H1 (cell line): Measurements from ENCODE around the gene KLHL8. TPM values are rescaled to one million over a fixed set of nuclear protein-coding genes. Genes with fewer than 3 reads are reported as not detected.

Source experiments
- CTCF ChIA-PET: fragments of 300-600 bp; sonication (Branson Sonifier 250); formaldehyde crosslinking; loops from one replicate; lab custom pipeline; 2021; ENCODE audit not compliant: partially characterized antibody; lab: Charles Lee
- POLR2A ChIA-PET: fragments of 300-600 bp; sonication (Branson Sonifier 250); formaldehyde crosslinking; loops from one replicate; lab custom pipeline; 2021; ENCODE audit warnings: inconsistent platforms; ENCODE audit not compliant: partially characterized antibody; lab: Charles Lee
- DNase-seq, 2 experiments: peaks; one replicate each; pipeline versions ENCODE4 v3.0.0 to v3.0.0-alpha.2; 2010 to 2022; ENCODE audit warnings: low spot score in 2 of 2, low read depth in 1 of 2, mixed read lengths in 1 of 2
- FAIRE-seq: peaks from 2 replicates; lab custom pipeline; 2011; peaks lifted over from hg19 to GRCh38; lab: Jason Lieb, UNC
- H2AFZ ChIP-seq: 2 replicates; pipeline ENCODE4 v1.8.1; 2012; ENCODE audit warnings: low read length, inconsistent platforms
- H2AK5ac ChIP-seq: 2 replicates; pipeline ENCODE4 v1.6.1; 2013; ENCODE audit warnings: low read depth, low read length
- H2BK120ac ChIP-seq: replicated peaks from 2 replicates; pipeline ENCODE3; 2013; ENCODE audit warnings: low read depth, low read length, inconsistent platforms
- H2BK12ac ChIP-seq: 2 replicates; pipeline ENCODE4 v1.6.1; 2013; ENCODE audit warnings: low read depth, low read length
- H2BK15ac ChIP-seq: 2 replicates; pipeline ENCODE4 v1.6.1; 2013; ENCODE audit warnings: low read length
- H2BK20ac ChIP-seq: 2 replicates; pipeline ENCODE4 v1.6.1; 2013; ENCODE audit warnings: low read length
- H2BK5ac ChIP-seq: 2 replicates; pipeline ENCODE4 v1.6.1; 2013; ENCODE audit warnings: low read depth, low read length
- H3K14ac ChIP-seq: 2 replicates; pipeline ENCODE4 v1.6.1; 2013; ENCODE audit warnings: inconsistent platforms; ENCODE audit not compliant: insufficient read length
- H3K18ac ChIP-seq: 2 replicates; pipeline ENCODE4 v1.6.1; 2013; ENCODE audit warnings: low read length; ENCODE audit errors: extremely low read depth
- H3K23ac ChIP-seq: 2 replicates; pipeline ENCODE4 v1.6.1; 2013; ENCODE audit warnings: inconsistent platforms; ENCODE audit not compliant: insufficient read length
- H3K23me2 ChIP-seq: 2 replicates; pipeline ENCODE4 v1.6.1; 2013; ENCODE audit warnings: low read depth, low read length
- H3K27ac ChIP-seq: 2 replicates; pipeline ENCODE4 v1.6.1; 2011; ENCODE audit warnings: low read depth, low read length, inconsistent platforms
- H3K27me3 ChIP-seq, 4 experiments: replicated peaks in 1 of 4; 1 replicate in 1 of 4; 2 replicates in 3 of 4; pipeline versions ENCODE4 v1.6.1 to v1.8.1; 2011 to 2013; ENCODE audit warnings: low read length in 3 of 4, mild to moderate bottlenecking in 3 of 4, inconsistent platforms in 2 of 4, mixed read lengths in 2 of 4, moderate library complexity in 1 of 4; ENCODE audit not compliant: control insufficient read depth in 3 of 4, insufficient read depth in 3 of 4; ENCODE audit errors: extremely low read depth in 1 of 4
- H3K36me3 ChIP-seq, 4 experiments: 2 replicates each; pipeline versions ENCODE4 v1.6.1 to v1.8.1; 2011 to 2013; ENCODE audit warnings: mild to moderate bottlenecking in 4 of 4, low read length in 3 of 4, moderate library complexity in 2 of 4, control low read depth in 1 of 4, inconsistent platforms in 1 of 4; ENCODE audit not compliant: insufficient read depth in 4 of 4, control insufficient read depth in 2 of 4
- H3K4ac ChIP-seq: replicated peaks from 2 replicates; pipeline ENCODE3; 2013; ENCODE audit warnings: low read length, low read depth, mixed read lengths, inconsistent platforms; ENCODE audit not compliant: insufficient read length
- H3K4me1 ChIP-seq, 4 experiments: replicated peaks in 1 of 4; 1 replicate in 1 of 4; 2 replicates in 3 of 4; pipeline versions ENCODE4 v1.6.1 to v1.8.1; 2011 to 2013; ENCODE audit warnings: low read length in 3 of 4, inconsistent platforms in 2 of 4, mixed read lengths in 1 of 4; ENCODE audit not compliant: insufficient read depth in 4 of 4, control insufficient read depth in 3 of 4
- H3K4me2 ChIP-seq, 2 experiments: 2 replicates each; pipeline versions ENCODE4 v1.6.1 to v1.8.1; 2011 to 2013; ENCODE audit warnings: low read depth in 2 of 2, low read length in 2 of 2, control low read depth in 1 of 2, inconsistent platforms in 1 of 2, mild to moderate bottlenecking in 1 of 2; ENCODE audit not compliant: insufficient read depth in 1 of 2
- H3K4me3 ChIP-seq, 4 experiments: fragments of 200-600, 300-600 bp in 1 of 4; sonication (generic), shearing (Covaris generic), sonication (Bioruptor Twin) in 1 of 4; 2 replicates each; pipeline versions ENCODE4 v1.5.1 to v1.8.1; 2011 to 2016; ENCODE audit warnings: low read length in 4 of 4, low read depth in 3 of 4, control low read depth in 2 of 4, inconsistent platforms in 2 of 4, mild to moderate bottlenecking in 2 of 4, mixed read lengths in 1 of 4, moderate library complexity in 1 of 4; ENCODE audit not compliant: insufficient read depth in 2 of 4; ENCODE audit errors: extremely low read depth in 1 of 4
- H3K56ac ChIP-seq: replicated peaks from 2 replicates; pipeline ENCODE3; 2013; ENCODE audit warnings: low read depth, mild to moderate bottlenecking, mixed read lengths, low read length, inconsistent platforms; ENCODE audit not compliant: insufficient read length
- H3K79me1 ChIP-seq: 2 replicates; pipeline ENCODE4 v1.6.1; 2013; ENCODE audit warnings: low read depth, low read length, control low read depth
- H3K79me2 ChIP-seq, 2 experiments: 2 replicates each; pipeline versions ENCODE4 v1.6.1 to v1.8.1; 2012 to 2013; ENCODE audit warnings: low read length in 2 of 2, mild to moderate bottlenecking in 2 of 2, inconsistent platforms in 1 of 2; ENCODE audit not compliant: insufficient read depth in 2 of 2, control insufficient read depth in 1 of 2
- H3K9ac ChIP-seq, 4 experiments: replicated peaks in 1 of 4; 1 replicate in 1 of 4; 2 replicates in 3 of 4; pipeline versions ENCODE4 v1.6.1 to v1.8.1; 2011 to 2013; ENCODE audit warnings: low read depth in 3 of 4, low read length in 3 of 4, control low read depth in 2 of 4, mild to moderate bottlenecking in 2 of 4, moderate library complexity in 2 of 4, inconsistent platforms in 1 of 4; ENCODE audit errors: extremely low read depth in 1 of 4
- H3K9me3 ChIP-seq, 2 experiments: 2 replicates each; pipeline versions ENCODE4 v1.6.1 to v1.8.1; 2012 to 2013; ENCODE audit warnings: mild to moderate bottlenecking in 2 of 2, moderate library complexity in 2 of 2, control low read depth in 1 of 2, inconsistent platforms in 1 of 2, low read depth in 1 of 2, low read length in 1 of 2, mixed read lengths in 1 of 2; ENCODE audit not compliant: insufficient read depth in 2 of 2
- H4K20me1 ChIP-seq, 2 experiments: replicated peaks in 1 of 2; 2 replicates each; pipeline versions ENCODE3 to v1.8.1; 2011 to 2013; ENCODE audit warnings: inconsistent platforms in 2 of 2, low read length in 2 of 2, mild to moderate bottlenecking in 1 of 2; ENCODE audit not compliant: insufficient read depth in 2 of 2, control insufficient read depth in 1 of 2
- H4K5ac ChIP-seq: 2 replicates; pipeline ENCODE4 v1.6.1; 2013; ENCODE audit warnings: low read length, low read depth, mixed read lengths, inconsistent platforms; ENCODE audit not compliant: insufficient read length
- H4K8ac ChIP-seq: 2 replicates; pipeline ENCODE4 v1.8.0; 2013; ENCODE audit warnings: mild to moderate bottlenecking, moderate library complexity, low read length, inconsistent platforms; ENCODE audit not compliant: insufficient read depth; ENCODE audit errors: extremely low read depth
- H4K91ac ChIP-seq: replicated peaks from 2 replicates; pipeline ENCODE3; 2013; ENCODE audit warnings: low read length, mixed read lengths, inconsistent platforms; ENCODE audit not compliant: insufficient read length
- CHD1 ChIP-seq: IDR thresholded peaks from 2 replicates; pipeline ENCODE4 v1.6.1; 2012; ENCODE audit warnings: low read depth, low read length, improper control_type of control experiment
- CHD2 ChIP-seq: IDR thresholded peaks from 2 replicates; pipeline ENCODE4 v1.6.1; 2012; ENCODE audit warnings: low read length, improper control_type of control experiment
- KDM1A ChIP-seq: fragments of 200-600, 300-600 bp; sonication (generic); IDR thresholded peaks from 2 replicates; pipeline ENCODE4 v1.7.1; 2016; ENCODE audit warnings: mild to moderate bottlenecking, low read length, borderline replicate concordance
- KDM4A ChIP-seq: IDR thresholded peaks from one replicate; pipeline ENCODE4 v1.7.1; 2012; ENCODE audit warnings: low read depth, mild to moderate bottlenecking, moderate library complexity, low read length, inconsistent platforms; ENCODE audit not compliant: severe bottlenecking
- MAFK ChIP-seq: IDR thresholded peaks from 2 replicates; pipeline ENCODE4 v1.6.1; 2012; ENCODE audit warnings: low read depth, mild to moderate bottlenecking, improper control_type of control experiment, low read length
- NANOG ChIP-seq: IDR thresholded peaks from 2 replicates; pipeline ENCODE4 v1.6.1; 2011; ENCODE audit warnings: low read length, low read depth, mild to moderate bottlenecking, inconsistent platforms; ENCODE audit not compliant: insufficient read depth, poor library complexity, severe bottlenecking
- NRF1 ChIP-seq: IDR thresholded peaks from 2 replicates; pipeline ENCODE4 v1.6.1; 2011; ENCODE audit warnings: mild to moderate bottlenecking, low read depth, low read length, improper control_type of control experiment
- POLR2A ChIP-seq, 2 experiments: IDR thresholded peaks; 1 replicate in 1 of 2; 2 replicates in 1 of 2; pipeline ENCODE4 v1.6.1; 2011; ENCODE audit warnings: low read depth in 2 of 2, low read length in 2 of 2, mild to moderate bottlenecking in 2 of 2; ENCODE audit errors: control extremely low read depth in 1 of 2
- SIN3A ChIP-seq, 2 experiments: IDR thresholded peaks in 1 of 2; conservative IDR thresholded peaks in 1 of 2; 2 replicates each; pipeline ENCODE4 v1.6.1; 2011 to 2012; ENCODE audit warnings: low read length in 2 of 2, improper control_type of control experiment in 1 of 2, low read depth in 1 of 2, mild to moderate bottlenecking in 1 of 2
- SIRT6 ChIP-seq: IDR thresholded peaks from one replicate; pipeline ENCODE4 v1.7.1; 2012; ENCODE audit warnings: low read length, inconsistent platforms
- TAF1 ChIP-seq: IDR thresholded peaks from 2 replicates; pipeline ENCODE4 v1.6.1; 2011; ENCODE audit warnings: mild to moderate bottlenecking, low read depth, low read length
- TCF12 ChIP-seq: IDR thresholded peaks from 2 replicates; pipeline ENCODE4 v1.6.1; 2011; ENCODE audit warnings: low read depth, mild to moderate bottlenecking, low read length
- TEAD4 ChIP-seq: IDR thresholded peaks from 2 replicates; pipeline ENCODE4 v1.6.1; 2012; ENCODE audit warnings: low read depth, low read length, inconsistent platforms, mixed read lengths
- WGBS, 2 experiments: shearing (Covaris generic) in 1 of 2; methylation state at CpG; one replicate each; pipeline versions ENCODE4 v1.1.6 to v1.1.7; 2013 to 2015; ENCODE audit warnings: low lambda C conversion rate in 2 of 2, mixed read lengths in 2 of 2, inconsistent platforms in 1 of 2, low coverage in 1 of 2, missing lambda C conversion rate in 1 of 2; ENCODE audit not compliant: insufficient replicate concordance in 2 of 2, insufficient coverage in 1 of 2, insufficient read length in 1 of 2; ENCODE audit errors: extremely low coverage in 1 of 2, missing lambda C conversion rate in 1 of 2; 5-methylcytosine and 5-hydroxymethylcytosine counted together
- polyA plus RNA-seq, 7 experiments: library from polyadenylated mRNA; depleted of rRNA in 3 of 7; stranded (reverse) in 5 of 7; unstranded in 2 of 7; fragments of >200 nt in 5 of 7; fragments of 200-250 nt in 2 of 7; gene quantifications; 1 replicate in 5 of 7; 2 replicates in 1 of 7; 4 replicates in 1 of 7; pipeline versions ENCODE4 v1.2.1 to v1.2.3, GENCODE V29; 2011 to 2013; ENCODE audit warnings: missing spikeins in 2 of 7, mixed read lengths in 2 of 7
- total RNA-seq: library from RNA; stranded (reverse); fragmentation: NEBNext Ultra II Directional; extraction: Animal tissue kit (Norgen Biotek cat#: 25700); gene quantifications from 2 replicates; pipeline ENCODE4 v1.2.1, GENCODE V29; 2021
- TF ChIP-seq, protein P1 (sequence below): IDR thresholded peaks from 2 replicates; pipeline ENCODE4 v1.6.1; 2012; ENCODE audit warnings: inconsistent platforms
- TF ChIP-seq, protein P2 (sequence below): IDR thresholded peaks from 2 replicates; pipeline ENCODE4 v1.6.1; 2012; ENCODE audit warnings: inconsistent platforms

The KLHL8 gene
- total and polyA plus RNA-seq, 2 of the 8 experiments (the other 6 are each of a cell fraction or from before 2014, with no cell fraction given) = 0.94 to 8.1 TPM

DNA sequence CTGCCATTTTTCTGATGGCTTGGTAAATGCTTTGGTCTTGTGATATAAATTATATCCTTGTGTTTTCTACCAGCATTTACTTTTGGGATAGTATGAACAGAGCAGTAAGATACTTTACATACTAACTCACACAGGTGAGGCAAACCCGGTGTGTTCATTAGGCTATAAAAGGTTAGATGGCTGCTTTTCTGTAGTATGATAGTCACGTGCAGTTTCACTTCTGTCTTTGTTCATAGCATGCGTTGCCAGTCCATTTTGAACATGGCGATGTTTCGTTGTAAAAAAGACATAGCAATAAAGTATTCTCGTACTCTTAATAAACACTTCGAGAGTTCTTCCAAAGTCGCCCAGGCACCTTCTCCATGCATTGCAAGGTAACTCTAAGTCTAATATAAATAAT, 88.4 kb downstream of the KLHL8 start:
- Histone ChIP-seq H4K91ac (no peak overlapping the region), H3K79me1 (no peaks in the 10 kb centered on the region), H4K20me1 (peaks cover 0 to 1% of the 10 kb centered on the region in 2 experiments), H3K27me3 (no peaks in the 10 kb centered on the region), H2BK15ac (no peak overlapping the region), H3K18ac (no peak overlapping the region), H3K4me3 (no peak overlapping the region), H3K27ac (no peak overlapping the region), H3K4me2 (no peak overlapping the region), H2AFZ (no peak overlapping the region), H2BK5ac (no peak overlapping the region), H4K8ac (no peak overlapping the region), H2BK120ac (no peak overlapping the region), H3K23me2 (no peaks in the 10 kb centered on the region), H3K4me1 (no peaks in the 10 kb centered on the region), H3K36me3 (peaks cover 24 to 87% (median 59%) of the 10 kb centered on the region in 4 experiments), H2BK20ac (no peak overlapping the region), H3K9me3 (no peaks in the 10 kb centered on the region), H3K9ac (no peak overlapping the region), H3K56ac (no peak overlapping the region), H2AK5ac (no peak overlapping the region), H4K5ac (no peak overlapping the region), H3K79me2 (no peaks in the 10 kb centered on the region), H3K4ac (no peak overlapping the region), H3K23ac (no peak overlapping the region), H3K14ac (no peak overlapping the region), H2BK12ac (no peak overlapping the region)
- CTCF ChIA-PET = interaction anchor here (1.4 kb wide), 1 partner anchor 13 kb away, joined by 6 read pairs; no protein-coding TSS in a partner anchor
- DNase-seq (no peak), FAIRE-seq (no peak)
- TF ChIP-seq TCF12 (no peak), POLR2A (IDR thresholded peaks at IDR 0.05; ENCODE audit: control extremely low read depth in 1 of 2, low read depth in 2 of 2, low read length in 2 of 2) (no peak), SIRT6 (no peak), MAFK (no peak), TEAD4 (no peak), TAF1 (no peak), CHD2 (no peak), CHD1 (no peak), SIN3A (conservative IDR thresholded peaks at IDR 0.05 in 1 of 2, IDR thresholded peaks at IDR 0.05 in 1 of 2; ENCODE audit: low read depth in 1 of 2, low read length in 2 of 2) (no peak), NRF1 (no peak), KDM4A (no peak), NANOG (no peak), KDM1A (no peak)
- TF ChIP-seq, protein P1, sequence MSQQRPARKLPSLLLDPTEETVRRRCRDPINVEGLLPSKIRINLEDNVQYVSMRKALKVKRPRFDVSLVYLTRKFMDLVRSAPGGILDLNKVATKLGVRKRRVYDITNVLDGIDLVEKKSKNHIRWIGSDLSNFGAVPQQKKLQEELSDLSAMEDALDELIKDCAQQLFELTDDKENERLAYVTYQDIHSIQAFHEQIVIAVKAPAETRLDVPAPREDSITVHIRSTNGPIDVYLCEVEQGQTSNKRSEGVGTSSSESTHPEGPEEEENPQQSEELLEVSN = no peak
- TF ChIP-seq, protein P2, sequence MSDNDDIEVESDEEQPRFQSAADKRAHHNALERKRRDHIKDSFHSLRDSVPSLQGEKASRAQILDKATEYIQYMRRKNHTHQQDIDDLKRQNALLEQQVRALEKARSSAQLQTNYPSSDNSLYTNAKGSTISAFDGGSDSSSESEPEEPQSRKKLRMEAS = no peak
- WGBS, 2 experiments = 95% methylated on average over 8 of the region's 8 CpGs; no CpG with 5 or more reads in 1 of the 2 experiments
- POLR2A ChIA-PET = no interaction called here
